GM08714 (cell line): ENCODE data around the gene NUP133.

Source experiments
- H3K4me3 ChIP-seq: fragments of 200-500 bp; sonication (Bioruptor generic); 2 replicates; pipeline ENCODE4 v1.5.1; 2014; ENCODE audit warnings: mild to moderate bottlenecking, low read length, inconsistent platforms
- ZNF274 ChIP-seq: IDR thresholded peaks from 2 replicates; pipeline ENCODE4 v1.6.1; 2012; ENCODE audit warnings: mild to moderate bottlenecking, low read depth, low read length

NUP133 gene

DNA sequence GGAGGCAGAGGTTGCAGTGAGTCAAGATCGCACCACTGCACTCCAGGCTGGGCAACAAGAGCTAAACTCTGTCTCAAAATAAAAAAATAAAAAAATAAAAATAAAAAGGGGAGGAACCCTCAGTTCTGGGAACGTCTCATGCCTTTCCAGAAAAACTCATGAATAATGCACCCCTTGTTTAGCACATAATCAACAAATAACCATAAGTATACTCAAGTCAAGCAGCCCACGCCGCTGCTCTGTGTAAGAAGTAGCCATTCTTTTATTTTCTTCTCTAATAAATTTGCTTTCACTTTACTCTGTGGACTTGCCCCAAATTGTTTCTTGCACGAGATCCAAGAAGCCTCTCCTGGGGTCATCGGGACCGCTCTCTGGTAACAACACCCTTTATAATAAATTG, 59.8 kb downstream of the NUP133 start:
- no peak for TF ChIP-seq ZNF274
- H3K4me3 ChIP-seq: no peak overlapping the region

DNA sequence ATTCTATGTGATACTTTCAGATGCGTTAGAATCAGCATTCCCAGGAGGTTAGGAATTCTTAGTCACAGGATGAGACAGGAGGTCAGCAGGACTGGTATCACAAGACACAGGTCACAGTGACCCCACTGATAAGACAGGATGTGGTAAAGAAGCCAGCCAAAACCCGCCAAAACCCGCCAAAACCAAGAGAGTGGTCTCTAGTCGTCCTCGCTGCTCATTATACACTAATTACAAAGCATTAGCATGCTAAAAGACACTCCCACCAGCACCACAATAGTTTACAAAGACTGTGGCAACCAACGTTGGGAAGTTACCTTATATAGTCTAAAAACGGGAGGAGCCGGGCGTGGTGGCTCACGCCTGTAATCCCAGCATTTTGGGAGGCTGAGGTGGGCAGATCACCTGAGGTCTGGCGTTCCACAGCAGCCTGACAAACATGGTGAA, 60.3 kb downstream of the NUP133 start:
- no peak overlapping the region for H3K4me3 ChIP-seq
- no peak for TF ChIP-seq ZNF274

DNA sequence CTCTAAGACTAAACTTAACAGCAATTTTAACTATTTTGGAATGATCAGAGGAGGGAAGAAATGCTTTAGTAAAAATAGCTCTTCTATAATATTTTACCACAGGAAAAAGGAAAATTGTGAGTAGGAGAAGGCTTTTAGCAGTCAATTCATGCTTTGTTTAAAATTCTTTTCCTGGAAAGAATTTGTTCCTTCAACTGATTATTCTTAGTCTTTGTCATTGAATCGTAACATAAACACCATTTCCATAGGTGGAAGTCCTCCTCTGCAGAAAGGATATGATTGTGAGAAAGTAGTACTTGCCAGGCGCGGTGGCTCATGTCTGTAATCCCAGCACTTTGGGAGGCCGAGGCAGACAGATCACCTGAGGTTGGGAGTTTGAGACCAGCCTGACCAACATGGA, 62.3 kb downstream of the NUP133 start:
- H3K4me3 ChIP-seq: no peak overlapping the region
- TF ChIP-seq ZNF274: no peak

DNA sequence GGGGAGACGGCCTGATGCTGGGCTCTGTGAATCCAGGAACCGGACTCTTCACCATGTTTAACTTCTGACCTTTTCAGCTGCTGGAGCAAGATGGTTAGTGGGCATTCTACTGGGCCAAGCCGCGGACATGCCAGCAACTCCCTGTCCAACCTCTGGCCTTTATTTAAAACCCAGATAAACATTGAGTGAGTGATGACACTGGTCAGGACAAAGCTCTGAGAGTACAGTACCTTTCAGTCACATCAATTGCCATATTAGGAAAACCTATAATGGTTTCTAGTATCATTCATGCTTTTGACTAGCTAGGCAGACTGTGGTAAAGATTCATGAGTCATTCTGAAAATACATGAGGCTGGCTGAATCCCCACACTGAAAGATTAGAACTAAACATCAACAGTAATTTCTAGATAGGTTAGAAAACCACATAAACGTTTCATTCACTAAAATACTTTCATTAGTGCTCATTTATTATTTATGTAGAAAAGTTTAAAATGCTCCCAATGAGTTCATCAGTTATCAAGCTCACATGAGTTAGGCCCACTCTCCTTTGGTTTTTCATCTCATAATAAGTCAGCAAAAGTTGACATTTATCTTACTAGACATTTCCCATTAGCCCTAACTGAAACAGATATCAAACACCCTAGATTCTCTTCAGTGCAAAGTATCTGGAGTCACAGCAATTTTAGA, 67.1 kb downstream of the NUP133 start:
- H3K4me3 ChIP-seq: no peak overlapping the region
- TF ChIP-seq ZNF274: no peak

DNA sequence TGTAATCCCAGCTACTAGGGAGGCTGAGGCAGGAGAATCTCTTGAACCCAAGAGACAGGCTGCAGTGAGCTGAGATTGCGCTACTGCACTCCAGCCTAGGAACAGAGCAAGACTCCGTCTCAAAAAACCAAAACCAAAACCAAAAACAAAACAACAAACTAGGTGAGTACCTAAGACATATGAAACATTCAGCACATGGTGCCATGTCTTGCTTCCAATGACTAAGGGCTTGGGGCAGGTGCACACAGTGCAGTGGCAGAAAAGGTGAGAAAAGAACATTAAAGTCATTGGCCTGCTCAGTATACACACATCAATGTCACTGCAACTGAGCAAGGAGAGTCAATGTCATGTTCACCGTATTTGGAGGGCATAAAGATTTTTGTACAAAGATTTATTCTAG, 70.1 kb downstream of the NUP133 start:
- TF ChIP-seq ZNF274: no peak
- H3K4me3 ChIP-seq: no peak overlapping the region

DNA sequence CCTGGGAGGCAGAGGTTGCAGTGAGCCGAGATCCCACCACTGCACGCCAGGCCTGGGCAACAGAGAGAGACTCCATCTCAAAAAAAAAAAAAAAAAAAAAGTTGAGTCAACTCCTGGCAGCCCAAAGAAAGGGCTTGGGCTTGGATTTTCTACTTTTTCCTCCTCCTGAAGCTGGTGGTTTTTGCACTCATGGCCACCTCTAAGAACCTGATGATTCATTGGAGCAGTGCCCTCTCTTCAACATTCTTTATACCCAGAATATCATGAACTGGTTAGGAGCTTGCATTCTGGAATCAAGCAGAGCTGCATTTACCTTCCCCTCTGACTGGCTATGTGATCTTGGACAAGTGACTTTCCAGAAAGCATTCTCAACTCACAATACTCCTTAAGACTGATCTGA, 70.7 kb downstream of the NUP133 start:
- H3K4me3 ChIP-seq: no peak overlapping the region
- TF ChIP-seq ZNF274: no peak

DNA sequence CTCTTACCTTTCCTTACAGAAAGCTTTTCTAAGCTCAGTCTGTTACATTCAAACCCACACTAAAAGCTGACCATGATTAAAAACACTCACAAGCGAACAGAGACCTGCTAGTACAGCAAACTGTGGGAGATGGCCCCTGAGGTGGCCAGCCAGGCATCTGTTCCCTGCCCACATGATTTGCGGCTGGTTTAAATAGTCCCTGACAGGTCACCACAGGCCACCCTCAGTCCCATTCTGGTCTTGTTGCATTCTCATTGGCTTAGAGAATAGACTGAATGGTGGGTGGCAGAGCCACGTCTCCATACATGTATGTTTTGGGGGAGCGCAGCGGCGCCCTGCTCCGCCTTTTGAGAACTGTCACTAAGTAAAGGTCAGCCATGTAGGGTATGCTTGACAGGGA, 71.9 kb downstream of the NUP133 start:
- no peak for TF ChIP-seq ZNF274

DNA sequence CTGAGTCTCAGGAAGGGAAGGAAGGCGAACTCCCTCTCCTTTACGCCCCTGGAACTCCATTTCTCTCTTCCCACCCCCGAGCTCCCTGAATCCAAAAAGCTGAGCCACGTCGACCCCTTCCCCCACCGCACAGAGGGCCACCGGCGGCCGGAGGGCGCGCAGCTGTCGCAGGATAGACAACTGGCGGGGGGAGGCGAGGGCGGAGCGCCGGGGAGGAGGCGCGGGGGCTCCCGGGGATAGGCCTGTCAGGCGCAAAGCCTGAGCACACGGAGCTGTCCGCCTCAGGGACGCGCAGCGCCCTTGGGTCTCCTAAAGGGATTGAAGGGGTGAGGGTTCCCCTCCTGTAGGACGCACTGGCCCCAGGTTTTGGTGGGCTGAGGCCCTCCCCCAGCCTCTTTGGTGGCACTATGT, 73.5 kb downstream of the NUP133 start:
- TF ChIP-seq ZNF274: no peak
- H3K4me3 ChIP-seq: no peak overlapping the region

More for the DNA sequence above, 71.9 kb downstream of the NUP133 start:
- H3K4me3 ChIP-seq: no peak overlapping the region

DNA sequence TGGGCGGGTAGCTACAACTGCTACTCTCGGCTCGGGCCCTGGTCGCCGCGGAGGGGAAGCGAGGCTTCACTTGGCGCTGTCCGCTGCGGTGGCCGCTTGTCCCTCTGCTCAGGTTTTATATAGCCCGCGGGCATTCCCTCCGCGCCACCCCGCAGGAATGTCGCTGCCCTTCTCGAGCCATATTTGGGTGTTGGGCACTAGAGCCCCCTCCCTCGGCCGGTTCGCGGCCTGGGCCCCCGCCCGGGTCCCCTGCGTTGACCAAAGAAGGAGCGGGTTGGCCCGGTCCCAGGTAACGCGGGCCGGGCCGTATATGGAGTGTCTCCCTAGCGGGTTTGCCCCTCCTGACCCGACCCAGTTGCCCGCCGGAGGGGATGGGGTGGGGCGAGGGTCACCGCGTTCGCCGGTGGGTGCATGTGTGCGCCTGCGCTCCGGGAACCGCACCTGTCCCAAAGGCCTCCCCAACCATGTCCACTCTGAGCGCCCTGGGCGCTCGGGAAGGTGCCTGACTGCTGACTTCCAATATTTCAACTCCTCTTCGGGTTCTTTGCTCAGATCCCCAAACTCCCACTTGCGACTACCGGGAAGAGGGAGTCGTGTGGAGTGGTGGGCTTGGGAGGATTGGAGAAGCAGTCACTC, 74.0 kb downstream of the NUP133 start, which contains the start of gene ACTA1:
Gene ACTA1 (minus strand): TSS at position 90 of the 636 bp plus-strand sequence. CDS start 979 bp downstream, outside the sequence.
- no peak within 1 kb of the TSS for H3K4me3 ChIP-seq
- TF ChIP-seq ZNF274: no peak

DNA sequence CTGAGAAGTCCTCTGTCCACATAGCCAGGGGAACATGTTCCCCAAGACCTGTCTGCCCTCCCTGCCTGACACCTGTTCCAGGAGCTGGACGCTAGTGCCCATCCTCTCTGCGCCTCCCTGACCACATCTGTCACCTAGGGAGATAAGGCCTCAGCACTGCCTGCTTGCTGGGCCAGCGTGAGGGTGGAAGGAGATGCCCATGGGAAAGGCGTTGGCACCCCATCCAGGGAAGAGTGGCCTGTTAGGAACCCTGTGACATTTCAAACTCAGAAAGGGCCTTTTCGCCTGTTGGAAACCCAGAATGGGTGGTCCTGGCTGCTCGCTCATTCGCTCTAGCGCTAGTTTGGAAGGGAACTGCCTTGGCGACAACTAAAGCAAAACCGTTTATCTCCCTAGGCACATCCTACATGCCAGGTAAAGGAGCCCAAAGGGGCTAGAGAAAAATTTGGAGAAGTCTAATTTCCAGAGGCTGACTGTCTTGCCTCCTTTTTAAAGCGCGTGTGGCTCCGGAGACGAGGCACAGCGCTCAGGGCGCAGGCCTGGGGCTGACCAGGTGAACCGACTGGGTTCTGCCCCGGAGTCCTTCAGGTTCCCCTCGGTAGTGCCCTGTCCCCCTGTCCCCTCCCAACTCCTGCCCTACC, 74.7 kb downstream of the NUP133 start:
- no peak overlapping the region for H3K4me3 ChIP-seq
- TF ChIP-seq ZNF274: no peak

DNA sequence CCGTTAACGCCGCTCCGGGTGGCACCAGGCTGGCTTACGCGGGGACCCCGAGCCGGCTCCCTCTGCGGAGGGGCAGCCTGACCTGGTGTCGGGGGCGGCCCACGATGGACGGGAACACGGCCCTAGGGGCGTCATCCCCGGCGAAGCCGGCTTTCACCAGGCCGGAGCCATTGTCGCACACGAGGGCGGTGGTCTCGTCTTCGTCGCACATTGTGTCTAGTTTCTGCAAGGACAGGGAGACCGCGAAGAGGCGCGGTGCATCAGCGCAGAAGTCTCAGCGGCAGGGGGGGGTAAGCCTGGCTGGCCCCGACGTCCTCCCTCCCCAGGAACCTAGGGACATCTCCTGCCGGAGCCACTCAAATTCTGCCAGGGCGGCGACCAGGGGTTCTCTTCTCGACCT, 75.2 kb downstream of the NUP133 start:
- H3K4me3 ChIP-seq: no peak overlapping the region
- TF ChIP-seq ZNF274: no peak

DNA sequence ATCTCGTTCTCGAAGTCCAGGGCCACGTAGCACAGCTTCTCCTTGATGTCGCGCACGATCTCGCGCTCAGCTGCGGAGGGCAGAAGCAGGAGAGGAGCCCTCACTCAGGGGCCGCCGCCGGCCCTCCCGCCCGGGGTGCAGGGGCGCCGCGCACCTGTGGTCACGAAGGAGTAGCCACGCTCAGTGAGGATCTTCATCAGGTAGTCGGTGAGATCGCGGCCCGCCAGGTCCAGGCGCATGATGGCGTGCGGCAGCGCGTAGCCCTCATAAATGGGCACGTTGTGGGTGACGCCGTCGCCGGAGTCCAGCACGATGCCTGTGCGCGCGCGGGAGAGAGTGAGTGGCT, 76.1 kb downstream of the NUP133 start:
- H3K4me3 ChIP-seq: no peak overlapping the region
- no peak for TF ChIP-seq ZNF274

DNA sequence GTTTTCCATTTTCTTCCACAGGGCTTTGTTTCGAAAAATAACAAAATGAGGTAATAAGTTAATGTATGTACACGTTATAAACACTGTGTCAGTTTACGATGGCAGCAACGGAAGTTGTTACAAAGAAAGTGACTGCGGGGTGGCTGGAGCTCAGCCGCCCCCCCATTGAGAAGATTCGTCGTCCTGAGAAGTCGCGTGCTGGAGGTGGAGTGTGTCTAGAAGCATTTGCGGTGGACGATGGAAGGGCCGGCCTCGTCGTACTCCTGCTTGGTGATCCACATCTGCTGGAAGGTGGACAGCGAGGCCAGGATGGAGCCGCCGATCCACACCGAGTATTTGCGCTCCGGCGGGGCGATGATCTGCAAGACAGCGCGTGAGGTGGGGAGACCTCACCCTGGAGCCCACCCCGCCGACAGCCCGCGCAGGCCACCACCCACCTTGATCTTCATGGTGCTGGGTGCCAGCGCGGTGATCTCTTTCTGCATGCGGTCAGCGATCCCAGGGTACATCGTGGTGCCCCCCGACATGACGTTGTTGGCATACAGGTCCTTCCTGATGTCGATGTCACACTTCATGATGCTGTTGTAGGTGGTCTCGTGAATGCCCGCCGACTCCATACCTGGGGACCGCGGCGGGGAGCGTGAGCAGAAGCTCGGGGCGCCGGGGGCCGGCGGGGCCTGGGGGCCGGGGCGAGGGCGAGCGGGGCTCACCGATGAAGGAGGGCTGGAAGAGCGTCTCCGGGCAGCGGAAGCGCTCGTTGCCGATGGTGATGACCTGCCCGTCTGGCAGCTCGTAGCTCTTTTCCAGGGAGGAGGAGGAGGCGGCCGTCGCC, 76.6 kb downstream of the NUP133 start:
- no peak overlapping the region for H3K4me3 ChIP-seq

DNA sequence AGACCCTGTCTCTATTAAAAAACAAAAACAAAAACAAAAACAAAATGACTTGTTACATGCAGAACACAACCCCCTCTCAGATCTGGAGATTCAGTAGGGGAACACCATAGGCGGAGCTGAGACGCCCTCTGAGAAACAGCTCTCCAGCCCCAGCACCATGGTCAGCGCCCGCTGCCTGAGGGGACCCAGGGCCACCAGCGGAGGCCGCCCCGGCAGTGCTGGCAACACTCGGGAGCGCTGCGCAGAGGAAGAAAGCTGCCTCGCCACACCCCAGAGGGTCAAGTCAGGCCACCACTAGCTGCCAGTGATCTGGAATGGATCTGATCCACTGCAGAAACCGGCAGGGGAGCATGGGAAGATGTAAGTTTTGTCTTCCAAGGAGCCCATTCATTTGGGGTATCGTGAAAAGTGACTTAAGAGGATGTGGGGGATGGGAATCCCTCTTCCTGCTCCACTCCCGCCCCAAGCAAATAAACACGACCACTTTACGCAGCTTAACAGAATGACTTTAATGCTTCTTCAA, 77.3 kb downstream of the NUP133 start:
- H3K4me3 ChIP-seq: no peak overlapping the region

More for the DNA sequence above, 76.6 kb downstream of the NUP133 start:
- no peak for TF ChIP-seq ZNF274

More for the DNA sequence above, 77.3 kb downstream of the NUP133 start:
- TF ChIP-seq ZNF274: no peak
